NT2/D1 (cell line): ENCODE data around the gene MINDY1.

Experiments used
- SUZ12 ChIP-seq: IDR thresholded peaks from 2 replicates; pipeline ENCODE4 v1.6.1; 2011; ENCODE audit not compliant: insufficient read length, insufficient read depth; ENCODE audit errors: extremely low read depth
- YY1 ChIP-seq: IDR thresholded peaks from 2 replicates; pipeline ENCODE4 v1.6.1; 2011; ENCODE audit not compliant: insufficient read length, insufficient read depth

DNA sequence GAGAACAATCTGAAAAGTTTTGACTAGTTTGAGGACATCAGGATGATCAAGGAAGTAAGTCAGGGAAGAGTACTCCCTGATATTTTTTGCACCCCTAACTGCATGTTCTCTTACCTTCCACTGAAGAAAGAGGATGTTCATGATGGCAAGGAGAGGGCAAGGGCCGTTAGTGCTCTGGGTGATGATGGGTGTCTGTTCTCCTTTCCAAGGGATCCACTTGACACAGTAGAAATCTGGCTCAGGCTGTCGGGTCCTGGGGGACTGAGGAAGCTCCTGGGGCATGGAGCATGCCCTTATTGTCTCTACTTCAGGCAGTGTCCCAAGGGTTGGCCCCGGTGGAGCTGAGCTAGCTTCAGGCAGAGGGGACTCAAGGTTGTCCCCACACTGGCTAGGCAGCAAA, 4.7 kb downstream of the MINDY1 start:
- TF ChIP-seq SUZ12: no peak
- no peak for TF ChIP-seq YY1
